Heart left ventricle (tissue), 13 donors: ENCODE results near the gene MYH10.

Source experiments
- CTCF ChIP-seq, 12 donors: fragments of 200-600 bp; sonication (generic) in 4 of 12; IDR thresholded peaks; one replicate each; pipeline versions ENCODE4 v1.5.0 to v1.8.0; 2018 to 2022; ENCODE audit warnings: antibody characterized with exemption in 12 of 12, mild to moderate bottlenecking in 5 of 12
- POLR2A ChIP-seq, 2 donors: fragments of 450-650 bp; IDR thresholded peaks; one replicate each; pipeline ENCODE4 v1.6.1; 2017; ENCODE audit warnings: antibody characterized with exemption in 2 of 2, mild to moderate bottlenecking in 2 of 2, moderate library complexity in 2 of 2
- donor health status: ischemic (EF 13 %, LVEDD 7.1; RV severe dilation, severe dysfunction).
- donor health status: DM: no; HTN: yes; CAD: no.
- donor health status: DM: no; HTN: no; CAD: no.
- donor health status: ischemic (EF 25% LVEDD 6.9; RV normal size, moderate dysfunction).
- donor health status: ischemic (EF 25% LVEDD 5.7; RV mildly dilated, moderate dysfunction).
- donor health status: ischemic (EF 35%, LVEDD 5.7; RV mildly dilated, moderate dysfunction).
- donor health status: nonischemic (EF 11% LVEDD 7.7; RV severe dilation, severe dysfunction).
- donor health status: DM: yes; HTN: yes; CAD: no.
- donor health status: PGD.
- donor health status: ischemic (EF 29% LVEDD 5.4; RV normal size, mild dysfunction).
- donor health status: nonischemic (EF 23%, LVEDD 6.1; RV moderate dilation, normal function).

GRCh38 chr17:8436169-8436843, 194.2 kb downstream of the MYH10 start:
- no peak for TF ChIP-seq CTCF (IDR thresholded peaks at IDR 0.05)
- no peak for TF ChIP-seq POLR2A (IDR thresholded peaks at IDR 0.05)
